Lung (tissue), 12 donors: ENCODE measurements around the gene FSD2. TPM values are rescaled to one million over a fixed set of nuclear protein-coding genes. Genes with fewer than 3 reads are reported as not detected.

Experiments
- ATAC-seq: fragments of 200-7000 bp; cut with Tn5 transposase; one replicate; pipeline ENCODE4 v1.9.1; 2020; ENCODE audit warnings: moderate number of reproducible peaks; ENCODE audit not compliant: insufficient read depth, low FRiP score
- DNase-seq, 3 donors: peaks; one replicate each; pipeline ENCODE4 v3.0.0-alpha.2; 2013 to 2017
- H3K27ac ChIP-seq, 2 donors: one replicate each; pipeline ENCODE4 v1.5.1; 2013; ENCODE audit warnings: mild to moderate bottlenecking in 2 of 2, moderate library complexity in 2 of 2, control low read depth in 1 of 2, inconsistent platforms in 1 of 2, low read depth in 1 of 2, low read length in 1 of 2
- H3K27me3 ChIP-seq, 3 donors: one replicate each; pipeline ENCODE4 v1.5.1; 2013; ENCODE audit warnings: low read length in 2 of 3; ENCODE audit not compliant: control insufficient read depth in 3 of 3, insufficient read depth in 3 of 3
- H3K36me3 ChIP-seq, 4 donors: one replicate each; pipeline ENCODE4 v1.5.1; 2013; ENCODE audit warnings: low read length in 4 of 4, mild to moderate bottlenecking in 1 of 4, moderate library complexity in 1 of 4; ENCODE audit not compliant: control insufficient read depth in 4 of 4, insufficient read depth in 4 of 4
- H3K4me1 ChIP-seq, 5 donors: one replicate each; pipeline ENCODE4 v1.5.1; 2013; ENCODE audit warnings: low read length in 5 of 5, mild to moderate bottlenecking in 2 of 5, moderate library complexity in 1 of 5; ENCODE audit not compliant: control insufficient read depth in 5 of 5, insufficient read depth in 5 of 5
- H3K4me3 ChIP-seq: one replicate; pipeline ENCODE4 v1.5.1; 2013; ENCODE audit warnings: mild to moderate bottlenecking, control low read depth, moderate library complexity
- H3K9ac ChIP-seq, 2 donors: one replicate each; pipeline ENCODE4 v1.5.1; 2013; ENCODE audit warnings: low read length in 2 of 2, control low read depth in 1 of 2; ENCODE audit not compliant: insufficient read depth in 1 of 2
- H3K9me3 ChIP-seq, 4 donors: one replicate each; pipeline ENCODE4 v1.5.1; 2013; ENCODE audit warnings: low read length in 3 of 4, mild to moderate bottlenecking in 1 of 4, moderate library complexity in 1 of 4; ENCODE audit not compliant: control insufficient read depth in 4 of 4, insufficient read depth in 3 of 4
- CTCF ChIP-seq: IDR thresholded peaks from 2 replicates; pipeline ENCODE4 v1.5.1; 2012; ENCODE audit warnings: mild to moderate bottlenecking; ENCODE audit errors: control extremely low read depth, extremely low read depth
- WGBS, 2 donors: extraction: QIAGEN DNeasy Blood & Tissue Kit; methylation state at CpG; one replicate each; pipeline ENCODE4 v1.1.7; 2013; 5-methylcytosine and 5-hydroxymethylcytosine counted together
- polyA plus RNA-seq, 2 donors: library from polyadenylated mRNA; stranded (reverse); fragments of 200-250 nt; gene quantifications; one replicate each; pipeline ENCODE4 v1.2.1, GENCODE V29; 2013
- total RNA-seq, 2 donors: library from RNA; depleted of rRNA in 1 of 2; stranded (reverse); fragments of >200 nt in 1 of 2; gene quantifications; one replicate each; pipeline ENCODE4 v1.2.1, GENCODE V29; 2014 to 2021
- donor health status: control.
- donor health status: control.
- donor health status: Bipolar disorder and iron deficiency.
- donor health status: healthy.
- donor health status: DM: yes; HTN: yes; CAD: no.

FSD2 gene
- total and polyA plus RNA-seq, 4 donors = 0.06 to 0.08 TPM; not detected in 2

GRCh38 chr15:82839136-82839535 is 33.3 kb upstream of the FSD2 start:
- Histone ChIP-seq H3K27me3 (no peaks in the 10 kb centered on the region), H3K4me1 (no peaks in the 10 kb centered on the region), H3K9ac (no peak overlapping the region), H3K4me3 (no peak overlapping the region), H3K36me3 (peaks cover 13 to 37% (median 23%) of the 10 kb centered on the region in 4 donors), H3K9me3 (peaks cover 0 to 6% (median 0%) of the 10 kb centered on the region in 4 donors), H3K27ac (no peak overlapping the region)
- no peak for TF ChIP-seq CTCF
- no peak for ATAC-seq
- no peak for DNase-seq

GRCh38 chr15:82838096-82838735 is 32.3 kb upstream of the FSD2 start:
- no peak overlapping the region for H3K9ac ChIP-seq
- 95 to 98% methylated on average over 14 of the region's 14 CpGs for WGBS, 2 donors
- no peaks in the 10 kb centered on the region for H3K27me3 ChIP-seq
- no peak overlapping the region for H3K4me3 ChIP-seq
- no peak for ATAC-seq
- peaks cover 13 to 39% (median 27%) of the 10 kb centered on the region in 4 donors for H3K36me3 ChIP-seq
- H3K27ac ChIP-seq = no peak overlapping the region
- DNase-seq = no peak
- peaks cover 0 to 3% (median 0%) of the 10 kb centered on the region in 4 donors for H3K9me3 ChIP-seq
- TF ChIP-seq CTCF = no peak
- H3K4me1 ChIP-seq = peaks cover 0 to 3% (median 0%) of the 10 kb centered on the region in 5 donors

DNA sequence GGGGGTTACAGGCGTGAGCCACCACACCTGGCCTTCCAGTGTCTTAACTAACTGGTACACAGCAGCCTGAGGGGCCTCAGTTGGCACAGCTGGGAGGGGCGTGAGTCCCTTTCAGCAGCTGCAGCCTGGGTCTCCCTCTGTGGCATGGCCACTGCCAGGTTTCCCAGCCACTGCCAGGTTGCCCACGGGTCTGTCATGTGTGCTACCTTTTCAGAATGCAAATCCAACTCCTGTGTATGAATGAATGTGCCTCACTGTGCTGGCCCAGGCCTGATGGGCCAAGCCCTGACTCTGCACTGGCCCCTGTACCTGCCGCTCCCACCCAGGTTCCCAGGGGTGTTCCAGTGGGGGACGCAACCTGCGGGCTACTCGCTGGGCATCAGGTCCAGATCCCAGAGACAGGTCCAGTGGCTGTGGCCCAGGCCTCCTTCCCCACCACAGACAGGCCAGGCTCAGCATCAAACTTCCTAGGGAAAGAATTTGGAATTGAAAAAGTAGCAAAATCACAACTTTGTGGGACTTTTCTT is 29.6 kb upstream of the FSD2 start:
- Histone ChIP-seq H3K4me3 (no peak overlapping the region), H3K27ac (no peak overlapping the region), H3K4me1 (peaks cover 0 to 15% (median 6%) of the 10 kb centered on the region in 5 donors), H3K9me3 (peaks cover 0 to 3% (median 0%) of the 10 kb centered on the region in 4 donors), H3K27me3 (no peaks in the 10 kb centered on the region), H3K36me3 (peaks cover 26 to 44% (median 37%) of the 10 kb centered on the region in 4 donors), H3K9ac (no peak overlapping the region)
- ATAC-seq (no peak), DNase-seq (no peak)
- TF ChIP-seq CTCF = no peak
- WGBS, 2 donors = 97 to 99% methylated on average over 7 of the region's 7 CpGs
